Vagina (tissue), 2 donors: ENCODE data around the gene PIK3CG. TPM values are rescaled to one million over a fixed set of nuclear protein-coding genes. Genes with fewer than 3 reads are reported as not detected.

Experiments
- DNase-seq, 2 donors: peaks; one replicate each; pipeline ENCODE4 v3.0.0-alpha.2; 2017; ENCODE audit errors: extremely low spot score in 2 of 2
- H3K27ac ChIP-seq: fragments of 200-600 bp; sonication (generic); one replicate; pipeline ENCODE4 v1.5.1; 2019
- H3K27me3 ChIP-seq: fragments of 200-600 bp; sonication (generic); one replicate; pipeline ENCODE4 v1.5.1; 2019
- H3K36me3 ChIP-seq, 2 donors: fragments of 200-600 bp; sonication (generic); one replicate each; pipeline ENCODE4 v1.5.1; 2017 to 2019
- H3K4me1 ChIP-seq: fragments of 200-600 bp; sonication (generic); one replicate; pipeline ENCODE4 v1.5.1; 2019
- H3K4me3 ChIP-seq, 2 donors: fragments of 200-600 bp; sonication (generic); 1 replicate in 1 of 2; 2 replicates in 1 of 2; pipeline ENCODE4 v1.5.1; 2016 to 2019
- H3K9me3 ChIP-seq: fragments of 200-600 bp; sonication (generic); one replicate; pipeline ENCODE4 v1.5.1; 2019
- POLR2A ChIP-seq, 2 donors: fragments of 450-650 bp; IDR thresholded peaks; one replicate each; pipeline ENCODE4 v1.6.1; 2017; ENCODE audit warnings: antibody characterized with exemption in 2 of 2, mild to moderate bottlenecking in 2 of 2, moderate library complexity in 2 of 2
- POLR2AphosphoS5 ChIP-seq, 2 donors: sonication (generic); formaldehyde crosslinking; IDR thresholded peaks; one replicate each; pipeline ENCODE4 v1.9.0; 2017; ENCODE audit warnings: antibody characterized with exemption in 2 of 2, mild to moderate bottlenecking in 2 of 2, low read depth in 1 of 2; ENCODE audit not compliant: insufficient read depth in 1 of 2
- intact Hi-C: fragments of 100-400 bp; cut with DNase I; formaldehyde crosslinking; loops from one replicate; pipeline ENCODE4 v1.15.1; 2023
- total RNA-seq: library from RNA; depleted of rRNA; stranded (reverse); fragments of >200 nt; gene quantifications from one replicate; pipeline ENCODE4 v1.2.3, GENCODE V29; 2016
- TF ChIP-seq, protein P1 (sequence below), 3 experiments: fragments of 450-650 bp in 2 of 3; fragments of 200-600 bp in 1 of 3; sonication (generic) in 1 of 3; IDR thresholded peaks; one replicate each; pipeline ENCODE4 v1.5.1; 2017 to 2019; ENCODE audit warnings: antibody characterized with exemption in 3 of 3, mild to moderate bottlenecking in 2 of 3, moderate library complexity in 2 of 3

The PIK3CG gene
- total RNA-seq, 1 donor from 2014 or later = 4.4 TPM

DNA sequence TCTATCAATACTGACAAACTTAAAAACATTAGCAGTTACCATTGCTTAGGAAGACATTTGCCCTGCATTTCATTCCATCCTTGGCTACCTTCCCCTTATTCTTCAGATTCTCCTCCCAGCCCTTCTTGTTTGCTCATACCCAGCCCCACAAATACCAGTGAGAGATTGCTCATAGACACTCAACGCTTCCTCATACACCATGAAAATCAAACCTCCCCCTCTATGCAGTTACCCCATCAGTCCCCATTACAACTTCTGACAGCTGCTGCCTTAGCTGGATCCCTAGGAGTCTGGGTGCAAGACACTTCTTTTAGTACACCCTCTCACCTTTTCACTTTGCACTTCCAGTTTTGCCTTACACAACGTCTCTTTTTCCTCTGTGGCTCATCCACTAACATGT is 28.3 kb upstream of the PIK3CG start:
- Histone ChIP-seq H3K27ac (no peak overlapping the region), H3K4me3 (no peak overlapping the region), H3K9me3 (no peaks in the 10 kb centered on the region), H3K27me3 (no peaks in the 10 kb centered on the region), H3K36me3 (no peaks in the 10 kb centered on the region), H3K4me1 (no peaks in the 10 kb centered on the region)
- DNase-seq = no peak
- intact Hi-C loops = no loop called here
- TF ChIP-seq, protein P1, sequence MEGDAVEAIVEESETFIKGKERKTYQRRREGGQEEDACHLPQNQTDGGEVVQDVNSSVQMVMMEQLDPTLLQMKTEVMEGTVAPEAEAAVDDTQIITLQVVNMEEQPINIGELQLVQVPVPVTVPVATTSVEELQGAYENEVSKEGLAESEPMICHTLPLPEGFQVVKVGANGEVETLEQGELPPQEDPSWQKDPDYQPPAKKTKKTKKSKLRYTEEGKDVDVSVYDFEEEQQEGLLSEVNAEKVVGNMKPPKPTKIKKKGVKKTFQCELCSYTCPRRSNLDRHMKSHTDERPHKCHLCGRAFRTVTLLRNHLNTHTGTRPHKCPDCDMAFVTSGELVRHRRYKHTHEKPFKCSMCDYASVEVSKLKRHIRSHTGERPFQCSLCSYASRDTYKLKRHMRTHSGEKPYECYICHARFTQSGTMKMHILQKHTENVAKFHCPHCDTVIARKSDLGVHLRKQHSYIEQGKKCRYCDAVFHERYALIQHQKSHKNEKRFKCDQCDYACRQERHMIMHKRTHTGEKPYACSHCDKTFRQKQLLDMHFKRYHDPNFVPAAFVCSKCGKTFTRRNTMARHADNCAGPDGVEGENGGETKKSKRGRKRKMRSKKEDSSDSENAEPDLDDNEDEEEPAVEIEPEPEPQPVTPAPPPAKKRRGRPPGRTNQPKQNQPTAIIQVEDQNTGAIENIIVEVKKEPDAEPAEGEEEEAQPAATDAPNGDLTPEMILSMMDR (IDR thresholded peaks at IDR 0.05) = no peak
- TF ChIP-seq POLR2AphosphoS5 (IDR thresholded peaks at IDR 0.05; ENCODE audit: insufficient read depth in 1 of 2, low read depth in 1 of 2) (no peak), POLR2A (IDR thresholded peaks at IDR 0.05) (no peak)

DNA sequence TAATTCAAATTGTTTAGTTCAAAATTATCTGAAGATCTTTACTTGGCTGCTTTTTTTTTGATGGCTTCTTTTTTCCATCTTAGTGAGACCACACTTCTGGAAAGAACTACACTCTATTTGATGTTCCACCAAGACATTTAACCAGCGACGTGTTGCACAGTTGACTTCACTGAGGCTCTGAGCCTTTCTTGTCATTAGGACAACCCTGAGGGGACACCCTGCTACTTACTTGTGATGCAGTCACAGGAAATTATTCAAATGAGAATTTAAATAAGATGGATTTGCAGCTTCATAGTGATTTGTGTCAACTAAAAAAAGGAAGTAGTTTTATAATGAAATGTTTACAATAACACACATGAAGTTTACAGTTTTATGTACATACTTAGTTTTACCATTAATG is 25.6 kb upstream of the PIK3CG start:
- TF ChIP-seq POLR2A (IDR thresholded peaks at IDR 0.05) = no peak
- TF ChIP-seq, protein P1 (IDR thresholded peaks at IDR 0.05) = no peak
- TF ChIP-seq POLR2AphosphoS5 (IDR thresholded peaks at IDR 0.05; ENCODE audit: insufficient read depth in 1 of 2, low read depth in 1 of 2) = no peak
- Histone ChIP-seq H3K4me1 (no peaks in the 10 kb centered on the region), H3K27ac (no peak overlapping the region), H3K4me3 (no peak overlapping the region), H3K36me3 (no peaks in the 10 kb centered on the region), H3K9me3 (no peaks in the 10 kb centered on the region), H3K27me3 (no peaks in the 10 kb centered on the region)
- intact Hi-C loops = no loop called here
- no peak for DNase-seq

DNA sequence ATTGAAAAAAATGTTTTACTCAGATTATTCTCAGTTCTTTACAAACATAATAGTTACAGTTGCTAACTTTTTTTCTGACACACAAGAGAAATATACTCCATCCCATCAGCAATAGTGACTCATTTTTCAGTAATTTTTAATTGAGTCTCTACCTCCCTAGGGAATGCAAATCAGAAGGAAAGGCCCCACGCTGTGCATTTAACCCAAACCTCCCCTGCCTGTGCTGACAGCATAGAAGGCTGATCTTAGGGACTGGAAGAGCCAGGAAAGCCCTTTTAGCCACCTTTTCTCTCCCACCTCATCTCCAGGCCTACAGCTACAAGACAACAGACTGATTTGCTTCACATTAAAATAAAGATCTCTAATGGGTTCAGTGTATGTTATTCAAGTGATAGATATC is 24.7 kb upstream of the PIK3CG start:
- no peaks in the 10 kb centered on the region for H3K9me3 ChIP-seq
- H3K27ac ChIP-seq = no peak overlapping the region
- H3K4me1 ChIP-seq = no peaks in the 10 kb centered on the region
- intact Hi-C loops = no loop called here
- no peaks in the 10 kb centered on the region for H3K36me3 ChIP-seq
- H3K4me3 ChIP-seq = no peak overlapping the region
- TF ChIP-seq POLR2AphosphoS5 (IDR thresholded peaks at IDR 0.05; ENCODE audit: insufficient read depth in 1 of 2, low read depth in 1 of 2) = no peak
- no peaks in the 10 kb centered on the region for H3K27me3 ChIP-seq
- DNase-seq = no peak

DNA sequence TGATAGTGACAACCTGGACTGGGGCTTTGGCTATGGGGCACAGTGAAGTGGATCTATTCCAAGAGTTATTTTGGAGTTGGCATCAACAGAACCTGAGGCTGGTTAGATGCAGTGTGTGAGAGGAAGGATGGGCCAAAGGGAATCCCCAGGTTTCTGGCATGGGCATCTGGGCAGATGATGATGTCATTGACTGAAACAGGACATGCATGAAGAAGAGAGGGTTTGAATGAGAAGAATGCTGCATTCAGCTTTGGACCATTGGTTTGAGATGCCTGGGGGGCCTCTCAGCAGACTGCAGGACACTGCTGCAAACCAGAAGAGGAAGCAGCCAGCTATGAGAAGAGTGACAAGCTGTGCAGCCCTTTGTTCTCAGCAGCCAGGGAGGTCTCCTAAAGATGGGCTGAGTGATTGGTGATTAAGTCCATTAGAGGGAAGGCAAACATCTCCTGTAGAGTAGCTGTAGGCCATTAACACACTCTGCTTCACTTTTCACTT is 23.1 kb upstream of the PIK3CG start:
- Histone ChIP-seq H3K27ac (no peak overlapping the region), H3K4me1 (no peaks in the 10 kb centered on the region), H3K27me3 (no peaks in the 10 kb centered on the region), H3K9me3 (no peaks in the 10 kb centered on the region), H3K4me3 (no peak overlapping the region), H3K36me3 (no peaks in the 10 kb centered on the region)
- intact Hi-C loops = no loop called here
- no peak for TF ChIP-seq POLR2AphosphoS5 (IDR thresholded peaks at IDR 0.05; ENCODE audit: insufficient read depth in 1 of 2, low read depth in 1 of 2)
- peak in 1 of 2 donors; percentile 25 for DNase-seq

DNA sequence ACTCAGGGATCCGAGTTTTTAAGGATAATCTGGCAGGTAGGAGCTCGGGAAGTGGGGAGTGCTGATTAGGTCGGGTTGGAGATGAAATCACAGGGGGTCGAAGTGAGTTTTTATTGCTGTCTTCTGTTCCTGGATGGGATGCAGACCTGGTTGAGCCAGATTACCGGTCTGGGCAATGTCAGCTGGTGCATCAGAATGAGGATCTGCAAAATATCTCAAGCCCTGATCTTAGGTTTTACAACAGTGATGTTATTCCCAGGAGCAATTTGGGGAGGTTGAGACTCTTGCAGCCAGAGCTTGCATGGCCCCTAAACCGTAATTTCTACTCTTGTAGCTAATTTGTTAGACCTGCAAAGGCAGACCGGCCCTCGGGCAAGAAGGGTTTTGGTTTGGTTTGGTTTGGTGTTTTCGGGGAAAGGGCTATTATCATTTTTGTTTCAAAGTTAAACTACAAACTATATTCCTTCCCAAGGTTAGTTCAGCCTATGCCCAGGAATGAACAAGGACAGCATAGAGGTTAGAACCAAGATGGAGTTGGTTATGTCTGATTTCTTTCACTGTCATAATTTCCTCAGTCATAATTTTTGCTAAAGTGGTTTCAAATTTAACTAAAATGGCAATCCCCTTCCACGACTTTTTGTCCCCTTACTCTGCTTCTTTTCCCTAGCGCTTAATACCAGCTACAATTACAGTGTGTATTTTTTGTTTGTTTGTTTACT is 20.6 kb upstream of the PIK3CG start:
- TF ChIP-seq POLR2AphosphoS5 (IDR thresholded peaks at IDR 0.05; ENCODE audit: insufficient read depth in 1 of 2, low read depth in 1 of 2) (no peak), POLR2A (IDR thresholded peaks at IDR 0.05) (no peak)
- TF ChIP-seq, protein P1 (IDR thresholded peaks at IDR 0.05) = no peak
- peak in 1 of 2 donors; percentile 40 for DNase-seq
- Histone ChIP-seq H3K4me3 (no peak overlapping the region), H3K4me1 (no peaks in the 10 kb centered on the region), H3K27me3 (no peaks in the 10 kb centered on the region), H3K36me3 (no peaks in the 10 kb centered on the region), H3K9me3 (no peaks in the 10 kb centered on the region), H3K27ac (no peak overlapping the region)
- intact Hi-C loops = no loop called here

DNA sequence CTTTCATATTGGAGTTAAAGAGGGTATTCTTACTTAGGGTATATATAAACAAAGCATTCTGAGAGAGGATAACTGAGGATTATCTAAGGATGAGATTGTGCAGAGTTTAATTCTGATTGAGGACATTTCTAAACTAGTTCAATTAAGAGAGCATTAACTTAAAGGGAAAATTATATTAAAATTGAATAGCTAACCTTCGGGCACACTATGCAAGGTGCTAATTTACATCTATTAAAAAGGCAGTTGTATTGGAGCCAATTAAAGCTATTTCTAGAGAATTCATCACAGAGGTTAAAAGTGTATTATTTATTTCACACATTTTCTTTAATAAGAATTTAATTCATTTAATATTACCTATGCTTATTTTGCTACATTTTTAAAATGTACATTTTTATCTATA is 17.0 kb upstream of the PIK3CG start:
- Histone ChIP-seq H3K36me3 (no peaks in the 10 kb centered on the region), H3K4me3 (no peak overlapping the region), H3K27me3 (no peaks in the 10 kb centered on the region), H3K27ac (no peak overlapping the region), H3K9me3 (no peaks in the 10 kb centered on the region), H3K4me1 (no peaks in the 10 kb centered on the region)
- no peak for DNase-seq
- TF ChIP-seq, protein P1 (IDR thresholded peaks at IDR 0.05) = no peak
- TF ChIP-seq POLR2AphosphoS5 (IDR thresholded peaks at IDR 0.05; ENCODE audit: insufficient read depth in 1 of 2, low read depth in 1 of 2) (no peak), POLR2A (IDR thresholded peaks at IDR 0.05) (no peak)
- intact Hi-C loops = no loop called here
